KMS-11 (cell line): ENCODE results near the gene KRTAP10-8.

Source experiments
- H2AFZ ChIP-seq: fragments of 200-600 bp; sonication (generic); 2 replicates; pipeline ENCODE4 v1.6.1; 2016; ENCODE audit warnings: antibody characterized with exemption, mixed run types, low read depth
- H3K27ac ChIP-seq: fragments of 200-600 bp; sonication (generic); 2 replicates; pipeline ENCODE4 v1.6.1; 2016; ENCODE audit warnings: mild to moderate bottlenecking, mixed run types
- H3K27me3 ChIP-seq: fragments of 200-600 bp; sonication (generic); 2 replicates; pipeline ENCODE4 v1.6.1; 2017; ENCODE audit warnings: mild to moderate bottlenecking, low read depth, mixed run types, moderate library complexity; ENCODE audit not compliant: insufficient read depth
- H3K36me3 ChIP-seq: fragments of 200-600 bp; sonication (generic); 2 replicates; pipeline ENCODE4 v1.6.1; 2017; ENCODE audit warnings: mild to moderate bottlenecking, mixed run types; ENCODE audit not compliant: insufficient read depth
- H3K4me1 ChIP-seq: fragments of 200-600 bp; sonication (generic); 2 replicates; pipeline ENCODE4 v1.6.1; 2016; ENCODE audit warnings: mild to moderate bottlenecking, low read depth, mixed run types; ENCODE audit not compliant: poor library complexity, severe bottlenecking
- H3K4me2 ChIP-seq: fragments of 200-600 bp; sonication (generic); 2 replicates; pipeline ENCODE4 v1.7.0; 2016; ENCODE audit warnings: mild to moderate bottlenecking, mixed run types
- H3K4me3 ChIP-seq: fragments of 200-600 bp; sonication (generic); IDR thresholded peaks from 2 replicates; pipeline ENCODE4 v1.6.1; 2017; ENCODE audit warnings: low read depth, low read length, mixed read lengths; ENCODE audit not compliant: insufficient read depth
- H3K79me2 ChIP-seq: fragments of 200-600 bp; sonication (generic); 2 replicates; pipeline ENCODE4 v1.6.1; 2016; ENCODE audit warnings: low read depth, mixed run types; ENCODE audit not compliant: insufficient read depth
- H3K9ac ChIP-seq: fragments of 200-600 bp; sonication (generic); 2 replicates; pipeline ENCODE4 v1.6.1; 2016; ENCODE audit warnings: mild to moderate bottlenecking, mixed run types
- H4K20me1 ChIP-seq: fragments of 200-600 bp; sonication (generic); 2 replicates; pipeline ENCODE4 v1.6.1; 2016; ENCODE audit warnings: mild to moderate bottlenecking, mixed run types; ENCODE audit not compliant: insufficient read depth
- TF ChIP-seq, protein P1 (sequence below): fragments of 200-600 bp; sonication (generic); conservative IDR thresholded peaks from 2 replicates; pipeline ENCODE4 v1.6.1; 2017; ENCODE audit warnings: low read depth, mild to moderate bottlenecking, antibody characterized with exemption, low read length, moderate library complexity, mixed read lengths

The KRTAP10-8 gene

DNA sequence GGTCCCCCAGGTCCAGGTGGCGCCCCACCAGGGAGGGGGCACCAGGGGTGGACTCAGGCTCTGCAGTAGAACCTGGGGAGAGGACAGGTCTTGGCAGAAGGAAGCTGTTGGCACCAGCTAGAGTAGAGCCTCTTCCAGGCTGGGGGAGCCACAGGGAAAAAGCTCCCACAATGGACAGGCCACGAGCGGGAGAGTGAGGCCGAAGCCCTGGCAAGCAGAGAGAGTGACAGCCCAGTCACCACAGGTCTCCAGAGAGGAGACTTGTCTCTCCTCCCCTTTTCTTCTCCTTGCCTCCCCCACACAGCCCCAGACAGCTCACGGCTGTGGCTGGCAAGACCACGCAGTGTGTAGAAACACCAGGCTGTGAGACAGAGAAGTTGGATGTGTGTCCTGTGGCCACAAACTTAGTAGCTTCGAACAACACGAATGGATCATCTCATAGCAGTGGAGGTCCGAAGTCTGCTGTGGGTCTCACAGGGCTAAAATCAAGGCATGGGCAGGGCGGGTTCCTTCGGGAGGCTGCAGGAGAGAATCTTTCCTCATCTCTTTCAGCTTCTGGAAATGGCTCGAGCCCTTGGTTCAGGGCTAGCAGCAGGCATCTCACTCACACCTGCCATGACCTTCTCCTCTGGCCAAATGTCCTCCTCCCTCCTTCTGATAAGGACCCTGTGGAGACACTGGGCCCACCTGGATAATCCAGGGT lies 39.2 kb downstream of the KRTAP10-8 start:
- no peaks in the 10 kb centered on the region for H3K79me2 ChIP-seq
- no peaks in the 10 kb centered on the region for H3K4me1 ChIP-seq
- H4K20me1 ChIP-seq: no peaks in the 10 kb centered on the region
- no peak overlapping the region for H3K4me2 ChIP-seq
- TF ChIP-seq, protein P1, sequence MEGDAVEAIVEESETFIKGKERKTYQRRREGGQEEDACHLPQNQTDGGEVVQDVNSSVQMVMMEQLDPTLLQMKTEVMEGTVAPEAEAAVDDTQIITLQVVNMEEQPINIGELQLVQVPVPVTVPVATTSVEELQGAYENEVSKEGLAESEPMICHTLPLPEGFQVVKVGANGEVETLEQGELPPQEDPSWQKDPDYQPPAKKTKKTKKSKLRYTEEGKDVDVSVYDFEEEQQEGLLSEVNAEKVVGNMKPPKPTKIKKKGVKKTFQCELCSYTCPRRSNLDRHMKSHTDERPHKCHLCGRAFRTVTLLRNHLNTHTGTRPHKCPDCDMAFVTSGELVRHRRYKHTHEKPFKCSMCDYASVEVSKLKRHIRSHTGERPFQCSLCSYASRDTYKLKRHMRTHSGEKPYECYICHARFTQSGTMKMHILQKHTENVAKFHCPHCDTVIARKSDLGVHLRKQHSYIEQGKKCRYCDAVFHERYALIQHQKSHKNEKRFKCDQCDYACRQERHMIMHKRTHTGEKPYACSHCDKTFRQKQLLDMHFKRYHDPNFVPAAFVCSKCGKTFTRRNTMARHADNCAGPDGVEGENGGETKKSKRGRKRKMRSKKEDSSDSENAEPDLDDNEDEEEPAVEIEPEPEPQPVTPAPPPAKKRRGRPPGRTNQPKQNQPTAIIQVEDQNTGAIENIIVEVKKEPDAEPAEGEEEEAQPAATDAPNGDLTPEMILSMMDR: no peak
- H2AFZ ChIP-seq: no peak overlapping the region
- H3K27me3 ChIP-seq: peaks cover 68% of the 10 kb centered on the region
- H3K36me3 ChIP-seq: no peaks in the 10 kb centered on the region
- no peak overlapping the region for H3K9ac ChIP-seq
- H3K4me3 ChIP-seq: no peak overlapping the region
- H3K27ac ChIP-seq: no peak overlapping the region

DNA sequence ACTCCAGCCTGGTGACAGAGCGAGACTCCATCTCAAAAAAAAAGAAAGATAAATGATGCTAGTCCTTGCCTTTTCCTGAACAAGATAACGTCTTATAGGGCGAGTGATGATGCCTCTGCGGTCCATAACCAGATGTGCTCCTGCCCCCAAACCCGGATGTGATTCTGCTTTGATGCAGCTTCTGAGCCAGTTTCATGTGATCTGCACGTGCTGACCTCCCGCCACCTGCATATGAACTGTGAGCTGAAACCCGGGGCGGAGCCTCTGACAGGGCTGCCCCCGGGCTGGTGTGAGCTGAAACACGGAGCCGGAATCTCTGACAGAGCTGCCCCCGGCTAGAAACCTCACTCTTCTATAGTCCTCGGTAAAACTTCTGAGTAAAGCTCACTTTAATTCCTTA lies 41.2 kb downstream of the KRTAP10-8 start:
- Histone ChIP-seq H3K27ac (no peak overlapping the region), H3K4me1 (no peaks in the 10 kb centered on the region), H3K9ac (no peak overlapping the region), H3K79me2 (no peaks in the 10 kb centered on the region), H2AFZ (no peak overlapping the region), H3K27me3 (peaks cover 52% of the 10 kb centered on the region), H4K20me1 (no peaks in the 10 kb centered on the region), H3K4me2 (no peak overlapping the region), H3K36me3 (no peaks in the 10 kb centered on the region), H3K4me3 (no peak overlapping the region)
- TF ChIP-seq, protein P1: no peak

DNA sequence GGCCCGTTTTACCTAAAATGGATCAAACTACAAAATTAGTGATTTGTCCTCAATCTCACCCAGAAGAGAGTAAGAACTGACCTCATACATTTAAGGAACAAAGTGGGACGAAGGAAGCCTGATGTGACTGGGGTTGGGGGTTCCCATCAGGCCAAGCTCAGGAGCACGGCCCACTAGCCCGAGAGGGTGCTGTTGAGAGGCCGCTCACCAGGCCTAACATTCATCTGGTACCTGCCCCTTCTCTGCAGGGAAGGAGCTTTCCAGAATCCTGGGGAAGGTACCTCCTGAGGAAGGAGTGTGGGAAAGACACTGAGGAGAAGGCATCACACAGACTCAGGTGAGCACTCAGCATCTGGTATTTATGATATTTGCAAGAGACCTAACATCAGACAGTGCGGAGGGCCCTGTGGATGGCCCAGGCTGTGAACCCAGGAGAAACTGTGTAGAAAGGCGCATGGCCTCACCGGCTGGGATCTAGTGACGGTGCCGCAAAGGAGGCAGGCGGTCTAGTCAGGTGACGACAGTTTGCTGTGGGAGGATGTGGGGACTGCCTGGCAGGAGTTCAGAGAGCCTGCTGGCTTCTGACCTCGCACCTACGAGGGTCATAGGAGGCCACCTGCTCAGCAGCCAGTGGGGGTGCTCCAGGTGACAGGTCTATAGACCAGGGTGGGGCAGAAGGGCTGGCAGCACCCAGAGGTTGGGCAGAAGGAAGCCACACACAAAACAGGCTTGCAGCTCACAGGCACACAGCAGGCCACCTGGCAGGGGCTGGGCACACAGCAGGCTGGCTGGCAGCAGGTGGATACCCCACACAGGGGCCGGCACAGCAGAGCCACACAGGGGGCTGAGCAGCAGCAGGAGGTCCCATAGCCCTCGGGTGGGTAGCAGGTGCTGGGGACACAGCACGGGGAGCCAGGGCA lies 42.0 kb downstream of the KRTAP10-8 start:
- Histone ChIP-seq H4K20me1 (no peaks in the 10 kb centered on the region), H3K9ac (no peak overlapping the region), H3K79me2 (no peaks in the 10 kb centered on the region), H3K27me3 (peaks cover 46% of the 10 kb centered on the region), H3K4me2 (no peak overlapping the region), H3K36me3 (no peaks in the 10 kb centered on the region), H3K27ac (no peak overlapping the region), H3K4me3 (no peak overlapping the region), H3K4me1 (no peaks in the 10 kb centered on the region), H2AFZ (no peak overlapping the region)
- TF ChIP-seq, protein P1: no peak

DNA sequence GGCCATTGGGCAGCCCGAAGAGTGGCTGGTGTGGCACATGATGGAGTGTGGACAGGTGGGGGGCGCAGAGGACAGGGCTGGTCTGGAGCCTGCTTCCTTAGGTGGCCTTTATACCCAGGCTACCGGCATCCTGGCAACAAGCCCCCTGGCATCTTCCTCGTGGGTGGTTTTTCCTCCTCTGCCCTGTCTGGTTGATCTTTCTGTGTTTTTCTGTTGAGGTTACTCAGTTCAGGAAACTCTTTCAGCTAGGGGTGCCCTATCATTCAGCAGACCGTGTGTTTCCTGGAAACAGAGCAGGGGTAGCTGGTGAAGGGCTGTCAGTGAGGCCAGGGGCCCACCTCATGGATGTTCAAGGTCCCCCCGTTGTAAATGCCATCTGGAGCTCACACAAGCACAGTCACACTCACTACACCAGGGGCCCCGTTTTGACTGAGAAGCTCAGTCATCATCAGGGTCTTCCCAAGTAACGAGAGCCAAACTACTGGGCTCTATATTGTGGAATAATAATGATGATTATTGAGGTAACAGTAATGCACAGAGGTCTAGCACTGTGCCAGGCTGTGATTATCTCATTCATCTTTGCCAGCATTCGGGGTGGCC lies 42.8 kb downstream of the KRTAP10-8 start, which contains the start of gene KRTAP12-4:
Gene KRTAP12-4 (minus strand): TSS at position 84 of the 600 bp plus-strand sequence. CDS start 45 bp downstream, at position 39.
- no peak within 1 kb of the TSS for H2AFZ ChIP-seq
- no peaks in the 10 kb centered on the region for H3K4me1 ChIP-seq
- peaks cover 44% of the 10 kb centered on the region for H3K27me3 ChIP-seq
- H3K36me3 ChIP-seq: no peaks in the 10 kb centered on the region
- TF ChIP-seq, protein P1: no peak
- H4K20me1 ChIP-seq: no peaks in the 10 kb centered on the region
- no peak within 1 kb of the TSS for H3K27ac ChIP-seq
- H3K4me2 ChIP-seq: no peak within 1 kb of the TSS
- no peak within 1 kb of the TSS for H3K4me3 ChIP-seq
- H3K79me2 ChIP-seq: no peaks in the 10 kb centered on the region
- H3K9ac ChIP-seq: no peak within 1 kb of the TSS
